Endodermal cell (in vitro differentiated cells): Measurements from ENCODE around the gene SPACA4. TPM values are rescaled to one million over a fixed set of nuclear protein-coding genes. Genes with fewer than 3 reads are reported as not detected.

ENCODE experiments used
- DNase-seq: peaks from one replicate; pipeline ENCODE4 v3.0.0-alpha.2; 2017
- H3K27ac ChIP-seq: 2 replicates; pipeline ENCODE4 v1.5.1; 2013; ENCODE audit warnings: mild to moderate bottlenecking, low read depth, low read length, moderate library complexity
- H3K27me3 ChIP-seq: 2 replicates; pipeline ENCODE4 v1.6.1; 2013; ENCODE audit warnings: mild to moderate bottlenecking, low read length, moderate library complexity; ENCODE audit not compliant: insufficient read depth, control insufficient read depth, poor library complexity, severe bottlenecking
- H3K36me3 ChIP-seq: 2 replicates; pipeline ENCODE4 v1.7.0; 2013; ENCODE audit warnings: mild to moderate bottlenecking, low read length, moderate library complexity; ENCODE audit not compliant: control insufficient read depth, insufficient read depth
- H3K4me1 ChIP-seq: one replicate; pipeline ENCODE4 v1.7.0; 2013; ENCODE audit warnings: low read length; ENCODE audit not compliant: control insufficient read depth, insufficient read depth
- H3K4me3 ChIP-seq: 2 replicates; pipeline ENCODE4 v1.5.1; 2013; ENCODE audit warnings: mild to moderate bottlenecking, low read length, moderate library complexity
- H3K9ac ChIP-seq: 2 replicates; pipeline ENCODE4 v1.6.1; 2013; ENCODE audit warnings: mild to moderate bottlenecking, low read length, moderate library complexity; ENCODE audit not compliant: poor library complexity, severe bottlenecking; ENCODE audit errors: extremely low read depth
- H3K9me3 ChIP-seq: 2 replicates; pipeline ENCODE4 v1.6.1; 2013; ENCODE audit warnings: mild to moderate bottlenecking, low read length, moderate library complexity; ENCODE audit not compliant: control insufficient read depth
- H3K27ac Mint-ChIP-seq: 2 replicates; pipeline ENCODE4 v1.8.0; 2020; ENCODE audit warnings: mixed read lengths
- H3K27me3 Mint-ChIP-seq: 2 replicates; pipeline ENCODE4 v1.8.0; 2021; ENCODE audit warnings: mild to moderate bottlenecking, mixed read lengths; ENCODE audit not compliant: insufficient read depth
- H3K36me3 Mint-ChIP-seq: 2 replicates; pipeline ENCODE4 v1.8.0; 2020; ENCODE audit warnings: low read depth, mixed read lengths
- H3K4me1 Mint-ChIP-seq: 2 replicates; pipeline ENCODE4 v1.8.0; 2020; ENCODE audit warnings: mixed read lengths
- H3K4me3 Mint-ChIP-seq: 2 replicates; pipeline ENCODE4 v1.8.0; 2020; ENCODE audit warnings: mild to moderate bottlenecking, moderate library complexity, mixed read lengths
- H3K9me3 Mint-ChIP-seq: 2 replicates; pipeline ENCODE4 v1.8.0; 2020; ENCODE audit warnings: mild to moderate bottlenecking, mixed read lengths
- WGBS, 2 experiments: methylation state at CpG; one replicate each; pipeline versions ENCODE4 v1.1.5 to v1.1.7; 2013; ENCODE audit warnings: missing lambda C conversion rate in 2 of 2, mixed read lengths in 1 of 2; ENCODE audit not compliant: insufficient coverage in 1 of 2, insufficient read length in 1 of 2; 5-methylcytosine and 5-hydroxymethylcytosine counted together
- total RNA-seq, 2 donors: library from RNA; stranded (reverse); fragmentation: NEBNext Ultra II Directional in 1 of 2; extraction: Animal tissue kit (Norgen Biotek cat#: 25700) in 1 of 2; gene quantifications; 2 replicates in 1 of 2; 3 replicates in 1 of 2; pipeline ENCODE4 v1.2.1, GENCODE V29; 2021
- TF ChIP-seq, protein P1 (sequence below): fragments of 200-600 bp; sonication (generic); conservative IDR thresholded peaks from 2 replicates; pipeline ENCODE4 v1.5.0; 2021; ENCODE audit warnings: antibody characterized with exemption, mild to moderate bottlenecking

The SPACA4 gene
- total RNA-seq, 2 donors from 2014 or later = not detected

DNA sequence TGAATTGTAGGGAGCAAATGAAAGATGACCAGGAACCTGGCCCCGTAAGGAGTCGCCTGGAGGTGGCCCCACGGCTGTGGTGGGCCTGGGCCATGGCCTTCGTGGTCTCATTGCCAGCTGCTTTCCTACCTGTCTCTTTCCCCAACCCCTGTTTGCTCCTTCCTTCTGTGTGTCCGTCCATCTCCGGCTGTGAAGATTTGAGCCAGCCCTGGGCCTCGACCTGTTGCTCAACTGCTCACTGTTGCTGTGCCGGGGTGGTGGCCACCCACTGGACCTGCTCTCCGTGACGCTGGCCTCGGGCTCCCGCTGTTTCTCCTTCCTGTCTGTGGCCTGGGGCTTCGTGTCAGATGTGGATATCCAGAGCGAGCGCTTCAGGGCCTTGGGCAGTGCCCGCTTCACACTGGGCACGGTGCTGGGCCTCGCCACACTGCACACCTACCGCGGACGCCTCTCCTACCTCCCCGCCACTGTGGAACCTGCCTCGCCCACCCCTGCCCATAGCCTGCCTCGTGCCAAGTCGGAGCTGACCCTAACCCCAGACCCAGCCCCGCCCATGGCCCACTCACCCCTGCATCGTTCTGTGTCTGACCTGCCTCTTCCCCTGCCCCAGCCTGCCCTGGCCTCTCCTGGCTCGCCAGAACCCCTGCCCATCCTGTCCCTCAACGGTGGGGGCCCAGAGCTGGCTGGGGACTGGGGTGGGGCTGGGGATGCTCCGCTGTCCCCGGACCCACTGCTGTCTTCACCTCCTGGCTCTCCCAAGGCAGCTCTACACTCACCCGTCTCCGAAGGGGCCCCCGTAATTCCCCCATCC, 22.1 kb downstream of the SPACA4 start:
- H3K4me3 Mint-ChIP-seq = no peak overlapping the region
- TF ChIP-seq, protein P1, sequence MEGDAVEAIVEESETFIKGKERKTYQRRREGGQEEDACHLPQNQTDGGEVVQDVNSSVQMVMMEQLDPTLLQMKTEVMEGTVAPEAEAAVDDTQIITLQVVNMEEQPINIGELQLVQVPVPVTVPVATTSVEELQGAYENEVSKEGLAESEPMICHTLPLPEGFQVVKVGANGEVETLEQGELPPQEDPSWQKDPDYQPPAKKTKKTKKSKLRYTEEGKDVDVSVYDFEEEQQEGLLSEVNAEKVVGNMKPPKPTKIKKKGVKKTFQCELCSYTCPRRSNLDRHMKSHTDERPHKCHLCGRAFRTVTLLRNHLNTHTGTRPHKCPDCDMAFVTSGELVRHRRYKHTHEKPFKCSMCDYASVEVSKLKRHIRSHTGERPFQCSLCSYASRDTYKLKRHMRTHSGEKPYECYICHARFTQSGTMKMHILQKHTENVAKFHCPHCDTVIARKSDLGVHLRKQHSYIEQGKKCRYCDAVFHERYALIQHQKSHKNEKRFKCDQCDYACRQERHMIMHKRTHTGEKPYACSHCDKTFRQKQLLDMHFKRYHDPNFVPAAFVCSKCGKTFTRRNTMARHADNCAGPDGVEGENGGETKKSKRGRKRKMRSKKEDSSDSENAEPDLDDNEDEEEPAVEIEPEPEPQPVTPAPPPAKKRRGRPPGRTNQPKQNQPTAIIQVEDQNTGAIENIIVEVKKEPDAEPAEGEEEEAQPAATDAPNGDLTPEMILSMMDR = no peak
- no peaks in the 10 kb centered on the region for H3K27me3 Mint-ChIP-seq
- H3K4me1 Mint-ChIP-seq = peaks cover 25% of the 10 kb centered on the region
- H3K27ac ChIP-seq = no peak overlapping the region
- no peaks in the 10 kb centered on the region for H3K27me3 ChIP-seq
- H3K9ac ChIP-seq = no peak overlapping the region
- peaks cover 10% of the 10 kb centered on the region for H3K36me3 ChIP-seq
- DNase-seq = no peak
- H3K4me3 ChIP-seq = no peak overlapping the region
- peaks cover 14% of the 10 kb centered on the region for H3K36me3 Mint-ChIP-seq
- H3K9me3 Mint-ChIP-seq = no peaks in the 10 kb centered on the region
- no peak overlapping the region for H3K27ac Mint-ChIP-seq
- no peaks in the 10 kb centered on the region for H3K9me3 ChIP-seq
- H3K4me1 ChIP-seq = peaks cover 24% of the 10 kb centered on the region
- WGBS, 2 experiments = 95 to 99% methylated on average over 22 to 34 of the region's 34 CpGs

DNA sequence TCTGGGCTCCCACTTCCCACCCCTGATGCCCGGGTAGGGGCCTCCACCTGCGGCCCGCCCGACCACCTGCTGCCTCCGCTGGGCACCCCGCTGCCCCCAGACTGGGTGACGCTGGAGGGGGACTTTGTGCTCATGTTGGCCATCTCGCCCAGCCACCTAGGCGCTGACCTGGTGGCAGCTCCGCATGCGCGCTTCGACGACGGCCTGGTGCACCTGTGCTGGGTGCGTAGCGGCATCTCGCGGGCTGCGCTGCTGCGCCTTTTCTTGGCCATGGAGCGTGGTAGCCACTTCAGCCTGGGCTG, 22.7 kb downstream of the SPACA4 start:
- H3K4me3 ChIP-seq = no peak overlapping the region
- Mint-ChIP-seq H3K4me1 (peaks cover 26% of the 10 kb centered on the region), H3K9me3 (no peaks in the 10 kb centered on the region), H3K27me3 (no peaks in the 10 kb centered on the region), H3K27ac (peak overlapping the region; percentile 87), H3K36me3 (peaks cover 14% of the 10 kb centered on the region), H3K4me3 (no peak overlapping the region)
- TF ChIP-seq, protein P1 = no peak
- no peak overlapping the region for H3K27ac ChIP-seq
- no peaks in the 10 kb centered on the region for H3K9me3 ChIP-seq
- peaks cover 24% of the 10 kb centered on the region for H3K4me1 ChIP-seq
- no peak overlapping the region for H3K9ac ChIP-seq
- no peak for DNase-seq
- no peaks in the 10 kb centered on the region for H3K27me3 ChIP-seq
- H3K36me3 ChIP-seq = peaks cover 10% of the 10 kb centered on the region
- WGBS, 2 experiments = 96 to 99% methylated on average over 16 to 22 of the region's 22 CpGs

DNA sequence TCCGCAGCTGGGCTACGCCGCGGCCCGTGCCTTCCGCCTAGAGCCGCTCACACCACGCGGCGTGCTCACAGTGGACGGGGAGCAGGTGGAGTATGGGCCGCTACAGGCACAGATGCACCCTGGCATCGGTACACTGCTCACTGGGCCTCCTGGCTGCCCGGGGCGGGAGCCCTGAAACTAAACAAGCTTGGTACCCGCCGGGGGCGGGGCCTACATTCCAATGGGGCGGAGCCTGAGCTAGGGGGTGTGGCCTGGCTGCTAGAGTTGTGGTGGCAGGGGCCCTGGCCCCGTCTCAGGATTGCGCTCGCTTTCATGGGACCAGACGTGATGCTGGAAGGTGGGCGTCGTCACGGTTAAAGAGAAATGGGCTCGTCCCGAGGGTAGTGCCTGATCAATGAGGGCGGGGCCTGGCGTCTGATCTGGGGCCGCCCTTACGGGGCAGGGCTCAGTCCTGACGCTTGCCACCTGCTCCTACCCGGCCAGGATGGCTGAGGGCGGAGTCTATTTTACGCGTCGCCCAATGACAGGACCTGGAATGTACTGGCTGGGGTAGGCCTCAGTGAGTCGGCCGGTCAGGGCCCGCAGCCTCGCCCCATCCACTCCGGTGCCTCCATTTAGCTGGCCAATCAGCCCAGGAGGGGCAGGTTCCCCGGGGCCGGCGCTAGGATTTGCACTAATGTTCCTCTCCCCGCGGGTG, 23.2 kb downstream of the SPACA4 start:
- H3K36me3 ChIP-seq = peaks cover 10% of the 10 kb centered on the region
- Mint-ChIP-seq H3K4me1 (peaks cover 27% of the 10 kb centered on the region), H3K36me3 (peaks cover 14% of the 10 kb centered on the region), H3K27ac (peak overlapping the region; percentile 95), H3K9me3 (no peaks in the 10 kb centered on the region), H3K4me3 (peak overlapping the region; percentile 54), H3K27me3 (no peaks in the 10 kb centered on the region)
- TF ChIP-seq, protein P1 = no peak
- H3K27me3 ChIP-seq = no peaks in the 10 kb centered on the region
- WGBS, 2 experiments = 35 to 40% methylated on average over 38 to 48 of the region's 48 CpGs
- DNase-seq = peak; percentile 99
- H3K4me3 ChIP-seq = peak overlapping the region; percentile 66
- H3K4me1 ChIP-seq = peaks cover 24% of the 10 kb centered on the region
- H3K9ac ChIP-seq = peak overlapping the region; percentile 47
- H3K9me3 ChIP-seq = no peaks in the 10 kb centered on the region
- peak overlapping the region; percentile 57 for H3K27ac ChIP-seq
